ENCODE measurements around the gene PRSS57. TPM values are rescaled to one million over a fixed set of nuclear protein-coding genes. Genes with fewer than 3 reads are reported as not detected.
A peak's percentile ranks its signal among the peaks of the same experiment; 100 is the strongest.
"Not testable (repeated sequence)": the region's sequence is repeated elsewhere in the genome, so short reads cannot be mapped to it uniquely, and the experiment has no call there.

Gene PRSS57
- total RNA-seq, 1 experiment from 2014 or later, result not detected

DNA sequence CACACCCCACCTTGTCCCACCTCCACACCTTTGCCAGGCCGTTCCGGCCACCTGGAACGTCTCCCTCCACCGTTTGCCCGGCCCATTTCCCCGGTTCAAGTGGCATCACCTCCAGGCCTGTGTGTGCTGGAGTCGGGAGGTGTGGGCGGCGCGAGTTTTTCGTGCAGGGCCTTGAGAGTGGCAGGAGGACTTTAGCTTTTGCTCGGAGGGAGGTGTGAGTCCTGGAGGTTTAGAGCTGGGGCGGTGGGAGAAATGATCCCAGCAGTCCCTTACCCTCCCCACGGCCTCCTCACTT lies 9.1 kb upstream of the PRSS57 start:
- POLR2A ChIA-PET (ENCODE audit: low non-redundant PET), result no interaction called here

DNA sequence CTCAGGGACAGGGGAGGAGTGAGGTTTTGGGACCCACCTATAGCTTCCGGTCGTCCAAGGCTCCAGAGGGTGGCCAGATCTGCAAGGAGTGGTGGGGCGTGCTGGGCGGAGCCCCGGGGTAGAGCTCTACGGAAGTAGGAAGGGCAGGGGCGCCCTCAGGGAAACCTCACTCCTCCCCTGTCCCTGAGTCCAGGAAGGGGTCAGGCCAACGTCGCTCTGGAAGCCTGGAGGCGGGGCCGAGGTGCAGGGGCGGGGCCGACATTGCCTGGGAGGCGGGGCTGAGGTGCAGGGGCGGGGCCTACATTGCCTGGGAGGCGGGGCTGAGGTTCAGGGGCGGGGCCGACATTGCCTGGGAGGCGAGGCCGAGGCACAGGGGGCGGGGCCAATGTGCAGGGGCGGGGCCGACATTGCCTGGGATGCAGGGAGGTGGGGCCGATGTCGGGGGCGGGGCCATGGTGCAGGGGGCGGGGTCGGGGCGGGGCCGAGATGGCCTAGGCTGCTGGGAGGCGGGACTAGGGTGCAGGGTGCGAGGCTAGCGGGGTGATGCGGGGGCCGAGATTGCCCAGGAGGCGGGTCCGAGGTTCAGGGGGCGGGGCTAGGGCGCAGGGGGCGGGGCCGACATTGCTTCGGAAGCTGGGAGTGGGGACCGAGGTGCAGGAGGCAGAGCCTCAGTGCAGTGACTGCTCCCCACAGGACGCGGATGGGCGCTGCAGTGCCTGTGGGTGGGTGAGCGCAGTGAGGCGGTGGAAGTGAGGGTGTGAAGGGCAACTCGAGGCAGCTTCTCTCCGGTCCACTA lies 8.6 kb upstream of the PRSS57 start:
- BruUV-seq (replicated peaks), result no TSS peak
- peak; percentile 59 for DNase-seq (ENCODE audit: low spot score)
- H3K4me3 ChIP-seq (ENCODE audit: low read depth, low read length, poor library complexity, severe bottlenecking), result no peak overlapping the region
- CTCF ChIA-PET, result no interaction called here
- POLR2A ChIA-PET (ENCODE audit: low non-redundant PET), result no interaction called here
- no peaks in the 10 kb centered on the region for H3K9me3 ChIP-seq (ENCODE audit: low read depth, low read length, poor library complexity, severe bottlenecking)
- no peaks in the 10 kb centered on the region for H3K27me3 ChIP-seq (replicated peaks; ENCODE audit: insufficient read depth, low read depth, low read length, poor library complexity)
- TF ChIP-seq, protein P1, sequence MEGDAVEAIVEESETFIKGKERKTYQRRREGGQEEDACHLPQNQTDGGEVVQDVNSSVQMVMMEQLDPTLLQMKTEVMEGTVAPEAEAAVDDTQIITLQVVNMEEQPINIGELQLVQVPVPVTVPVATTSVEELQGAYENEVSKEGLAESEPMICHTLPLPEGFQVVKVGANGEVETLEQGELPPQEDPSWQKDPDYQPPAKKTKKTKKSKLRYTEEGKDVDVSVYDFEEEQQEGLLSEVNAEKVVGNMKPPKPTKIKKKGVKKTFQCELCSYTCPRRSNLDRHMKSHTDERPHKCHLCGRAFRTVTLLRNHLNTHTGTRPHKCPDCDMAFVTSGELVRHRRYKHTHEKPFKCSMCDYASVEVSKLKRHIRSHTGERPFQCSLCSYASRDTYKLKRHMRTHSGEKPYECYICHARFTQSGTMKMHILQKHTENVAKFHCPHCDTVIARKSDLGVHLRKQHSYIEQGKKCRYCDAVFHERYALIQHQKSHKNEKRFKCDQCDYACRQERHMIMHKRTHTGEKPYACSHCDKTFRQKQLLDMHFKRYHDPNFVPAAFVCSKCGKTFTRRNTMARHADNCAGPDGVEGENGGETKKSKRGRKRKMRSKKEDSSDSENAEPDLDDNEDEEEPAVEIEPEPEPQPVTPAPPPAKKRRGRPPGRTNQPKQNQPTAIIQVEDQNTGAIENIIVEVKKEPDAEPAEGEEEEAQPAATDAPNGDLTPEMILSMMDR (conservative IDR thresholded peaks at IDR 0.05; ENCODE audit: low read depth, low read length), result no peak
- TF ChIP-seq EZH2 (IDR thresholded peaks at IDR 0.05; ENCODE audit: borderline replicate concordance, low read depth, low read length, poor library complexity, severe bottlenecking), result no peak
- intact Hi-C loops (cut with micrococcal nuclease; ENCODE audit: unreplicated experiment), result no loop called here
- H3K27ac ChIP-seq (ENCODE audit: low read depth, low read length, poor library complexity, severe bottlenecking), result no peak overlapping the region
- no peaks in the 10 kb centered on the region for H3K4me1 ChIP-seq (ENCODE audit: insufficient read depth, low read length, poor library complexity, severe bottlenecking)
- H3K36me3 ChIP-seq (ENCODE audit: insufficient read depth, low read length, poor library complexity, severe bottlenecking), result no peaks in the 10 kb centered on the region

More for the DNA sequence above, 9.1 kb upstream of the PRSS57 start:
- no peak for DNase-seq (ENCODE audit: low spot score)
- TF ChIP-seq, protein P1 (conservative IDR thresholded peaks at IDR 0.05; ENCODE audit: low read depth, low read length), result no peak
- intact Hi-C loops (cut with micrococcal nuclease; ENCODE audit: unreplicated experiment), result no loop called here
- no peaks in the 10 kb centered on the region for H3K9me3 ChIP-seq (ENCODE audit: low read depth, low read length, poor library complexity, severe bottlenecking)
- H3K27ac ChIP-seq (ENCODE audit: low read depth, low read length, poor library complexity, severe bottlenecking), result no peak overlapping the region
- H3K4me1 ChIP-seq (ENCODE audit: insufficient read depth, low read length, poor library complexity, severe bottlenecking), result peaks cover under 1% of the 10 kb centered on the region
- H3K4me3 ChIP-seq (ENCODE audit: low read depth, low read length, poor library complexity, severe bottlenecking), result no peak overlapping the region
- CTCF ChIA-PET, result no interaction called here
- H3K27me3 ChIP-seq (replicated peaks; ENCODE audit: insufficient read depth, low read depth, low read length, poor library complexity), result no peaks in the 10 kb centered on the region
- BruUV-seq (replicated peaks), result no TSS peak
- H3K36me3 ChIP-seq (ENCODE audit: insufficient read depth, low read length, poor library complexity, severe bottlenecking), result no peaks in the 10 kb centered on the region

DNA sequence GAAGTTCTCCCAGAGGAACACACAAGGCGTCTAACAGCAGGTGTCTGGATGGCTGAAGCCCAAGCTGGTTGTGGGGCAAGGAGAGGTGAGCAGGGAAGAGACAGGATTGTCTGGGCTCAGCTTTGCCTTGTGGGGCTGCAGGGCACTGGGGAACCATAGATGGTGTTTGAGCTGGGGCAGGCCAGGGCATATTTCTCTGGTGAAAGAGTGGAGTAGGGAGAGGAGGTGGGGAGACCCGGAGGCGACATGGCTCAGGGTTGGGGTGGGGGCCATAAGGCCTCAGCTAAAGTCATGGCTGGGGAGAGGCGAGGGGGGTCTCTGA lies 8.0 kb upstream of the PRSS57 start:
- Histone ChIP-seq H3K9me3 (ENCODE audit: low read depth, low read length, poor library complexity, severe bottlenecking) (no peaks in the 10 kb centered on the region), H3K27ac (ENCODE audit: low read depth, low read length, poor library complexity, severe bottlenecking) (no peak overlapping the region), H3K4me3 (ENCODE audit: low read depth, low read length, poor library complexity, severe bottlenecking) (no peak overlapping the region), H3K4me1 (ENCODE audit: insufficient read depth, low read length, poor library complexity, severe bottlenecking) (no peaks in the 10 kb centered on the region), H3K27me3 (replicated peaks; ENCODE audit: insufficient read depth, low read depth, low read length, poor library complexity) (no peaks in the 10 kb centered on the region), H3K36me3 (ENCODE audit: insufficient read depth, low read length, poor library complexity, severe bottlenecking) (no peaks in the 10 kb centered on the region)
- BruUV-seq (replicated peaks), result no TSS peak
- TF ChIP-seq, protein P1 (conservative IDR thresholded peaks at IDR 0.05; ENCODE audit: low read depth, low read length), result no peak
- TF ChIP-seq EZH2 (IDR thresholded peaks at IDR 0.05; ENCODE audit: borderline replicate concordance, low read depth, low read length, poor library complexity, severe bottlenecking), result no peak
- no peak for DNase-seq (ENCODE audit: low spot score)
- POLR2A ChIA-PET (ENCODE audit: low non-redundant PET), result no interaction called here
- CTCF ChIA-PET, result no interaction called here
- intact Hi-C loops (cut with micrococcal nuclease; ENCODE audit: unreplicated experiment), result no loop called here

DNA sequence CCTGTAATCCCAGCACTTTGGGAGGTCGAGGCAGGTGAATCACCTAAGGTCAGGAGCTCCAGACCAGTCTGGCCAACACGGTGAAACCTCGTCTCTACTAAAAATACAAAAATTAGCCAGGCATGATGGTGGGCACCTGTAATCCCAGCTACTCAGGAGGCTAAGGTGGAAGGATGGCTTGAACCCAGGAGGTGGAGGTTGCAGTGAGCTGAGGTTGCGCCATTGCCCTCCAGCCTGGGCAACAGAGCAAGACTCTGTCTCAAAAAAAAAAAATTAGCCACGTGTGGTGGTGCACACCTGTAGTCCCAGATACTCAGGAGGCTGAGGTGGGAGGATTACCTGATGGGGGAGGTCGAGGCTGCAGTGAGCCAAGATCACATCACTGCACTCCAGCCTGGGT lies 7.6 kb upstream of the PRSS57 start:
- intact Hi-C loops (cut with micrococcal nuclease; ENCODE audit: unreplicated experiment), result not testable (repeated sequence)

DNA sequence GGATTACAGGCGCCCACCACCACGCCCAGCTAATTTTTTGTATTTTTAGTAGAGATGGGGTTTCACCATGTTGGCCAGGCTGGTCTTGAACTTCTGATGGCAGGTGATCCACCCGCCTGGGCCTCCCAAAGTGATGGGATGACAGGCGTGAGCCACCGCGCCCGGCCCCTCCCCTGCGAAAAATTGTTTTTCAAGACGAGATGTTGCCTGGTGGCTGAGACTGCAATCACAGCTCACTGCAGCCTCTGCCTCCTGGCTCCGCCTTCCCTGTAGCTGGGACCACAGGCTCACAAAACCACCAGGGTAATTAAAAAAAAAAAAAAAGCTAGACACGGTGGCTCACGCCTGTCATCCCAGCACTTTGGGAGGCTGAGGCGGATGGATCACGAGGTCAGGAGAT lies 4.6 kb upstream of the PRSS57 start:
- H3K36me3 ChIP-seq (ENCODE audit: insufficient read depth, low read length, poor library complexity, severe bottlenecking); H3K4me1 ChIP-seq (ENCODE audit: insufficient read depth, low read length, poor library complexity, severe bottlenecking); H3K27me3 ChIP-seq (replicated peaks; ENCODE audit: insufficient read depth, low read depth, low read length, poor library complexity); BruUV-seq (replicated peaks); intact Hi-C loops (cut with micrococcal nuclease; ENCODE audit: unreplicated experiment); CTCF ChIA-PET; H3K27ac ChIP-seq (ENCODE audit: low read depth, low read length, poor library complexity, severe bottlenecking); POLR2A ChIA-PET (ENCODE audit: low non-redundant PET); H3K9me3 ChIP-seq (ENCODE audit: low read depth, low read length, poor library complexity, severe bottlenecking); H3K4me3 ChIP-seq (ENCODE audit: low read depth, low read length, poor library complexity, severe bottlenecking): not testable (repeated sequence)
- DNase-seq (ENCODE audit: low spot score), result peak; percentile 51

More for the DNA sequence above, 7.6 kb upstream of the PRSS57 start:
- H3K27ac ChIP-seq (ENCODE audit: low read depth, low read length, poor library complexity, severe bottlenecking); H3K9me3 ChIP-seq (ENCODE audit: low read depth, low read length, poor library complexity, severe bottlenecking); H3K4me1 ChIP-seq (ENCODE audit: insufficient read depth, low read length, poor library complexity, severe bottlenecking); H3K36me3 ChIP-seq (ENCODE audit: insufficient read depth, low read length, poor library complexity, severe bottlenecking); H3K4me3 ChIP-seq (ENCODE audit: low read depth, low read length, poor library complexity, severe bottlenecking); CTCF ChIA-PET; BruUV-seq (replicated peaks); POLR2A ChIA-PET (ENCODE audit: low non-redundant PET); H3K27me3 ChIP-seq (replicated peaks; ENCODE audit: insufficient read depth, low read depth, low read length, poor library complexity); DNase-seq (ENCODE audit: low spot score): not testable (repeated sequence)

Measured in A673 (cell line).